ENCODE data around the gene RBMS1.

The RBMS1 gene

GRCh38 chr2:160249876-160250275 lies 243.7 kb downstream of the RBMS1 start:
- no peak overlapping the region for H3K4me3 ChIP-seq (ENCODE audit: low read depth, low read length)
- CTCF ChIA-PET = interaction anchor here (4.0 to 6.0 kb wide), 2 partner anchors 19 to 39 kb away, joined by 28 to 31 read pairs; no protein-coding TSS in a partner anchor
- TF ChIP-seq CTCF (IDR thresholded peaks at IDR 0.05; ENCODE audit: insufficient read depth, low read length, missing control alignments) = no peak
- POLR2A ChIA-PET = no interaction called here
- no peak for DNase-seq (ENCODE audit: low read depth, low spot score)

- TF ChIP-seq CTCF (IDR thresholded peaks at IDR 0.05; ENCODE audit: insufficient read depth, low read length, missing control alignments) = no peak
- POLR2A ChIA-PET = interaction anchor here (0.6 kb wide), 1 partner anchor 38 kb away, joined by 3 read pairs; no protein-coding TSS in a partner anchor
- no peak for DNase-seq (ENCODE audit: low read depth, low spot score)
- no peak overlapping the region for H3K4me3 ChIP-seq (ENCODE audit: low read depth, low read length)
- CTCF ChIA-PET = interaction anchor here (1.2 to 3.4 kb wide), 5 partner anchors 8 to 757 kb away, joined by 3 to 15 read pairs (median 4); no protein-coding TSS in a partner anchor
These were observed 246.1 kb downstream of the RBMS1 start for GRCh38 chr2:160247296-160248035.

- ChIA-PET POLR2A (no interaction called here), CTCF (interaction anchor here (0.8 to 3.4 kb wide), 3 partner anchors 9 to 32 kb away, joined by 3 to 15 read pairs (median 3); no protein-coding TSS in a partner anchor)
- no peak for DNase-seq (ENCODE audit: low read depth, low spot score)
- no peak overlapping the region for H3K4me3 ChIP-seq (ENCODE audit: low read depth, low read length)
- no peak for TF ChIP-seq CTCF (IDR thresholded peaks at IDR 0.05; ENCODE audit: insufficient read depth, low read length, missing control alignments)
These were observed 247.3 kb downstream of the RBMS1 start for GRCh38 chr2:160246356-160246755.

- DNase-seq (ENCODE audit: low read depth, low spot score) = no peak
- ChIA-PET CTCF (interaction anchor here (1.0 to 1.4 kb wide), 2 partner anchors 7 to 12 kb away, joined by 3 to 7 read pairs; no protein-coding TSS in a partner anchor), POLR2A (no interaction called here)
- TF ChIP-seq CTCF (IDR thresholded peaks at IDR 0.05; ENCODE audit: insufficient read depth, low read length, missing control alignments) = no peak
- H3K4me3 ChIP-seq (ENCODE audit: low read depth, low read length) = no peak overlapping the region
These were observed 247.9 kb downstream of the RBMS1 start for GRCh38 chr2:160245614-160246155.

GRCh38 chr2:160242893-160243564 lies 250.6 kb downstream of the RBMS1 start:
- H3K4me3 ChIP-seq (ENCODE audit: low read depth, low read length) = no peak overlapping the region
- CTCF ChIA-PET = interaction anchor here (0.8 to 5.5 kb wide), 3 partner anchors 10 to 761 kb away, joined by 3 to 63 read pairs (median 3); no protein-coding TSS in a partner anchor
- TF ChIP-seq CTCF (IDR thresholded peaks at IDR 0.05; ENCODE audit: insufficient read depth, low read length, missing control alignments) = no peak
- no peak for DNase-seq (ENCODE audit: low read depth, low spot score)
- POLR2A ChIA-PET = no interaction called here

All from AG04449 (cell line).